CD4-positive, alpha-beta memory T cell (primary cell): ENCODE data around the gene CYP3A5. TPM values are rescaled to one million over a fixed set of nuclear protein-coding genes. Genes with fewer than 3 reads are reported as not detected.

Experiments used
- CTCF ChIA-PET: fragments of 350-600 bp; sonication (Branson Sonifier 250); formaldehyde crosslinking; loops from one replicate; lab custom pipeline; 2021; ENCODE audit warnings: inconsistent platforms; ENCODE audit not compliant: partially characterized antibody; lab: Charles Lee
- POLR2A ChIA-PET: fragments of 350-600 bp; sonication (Branson Sonifier 250); formaldehyde crosslinking; loops from one replicate; lab custom pipeline; 2021; ENCODE audit not compliant: partially characterized antibody; lab: Charles Lee
- DNase-seq, 5 donors: peaks; one replicate each; pipeline versions ENCODE4 v3.0.0 to v3.0.0-alpha.2; 2020 to 2022; ENCODE audit warnings: mixed read lengths in 1 of 5
- H3K27ac ChIP-seq: one replicate; pipeline ENCODE4 v1.7.0; 2013; ENCODE audit warnings: low read depth, low read length
- H3K27me3 ChIP-seq: 2 replicates; pipeline ENCODE4 v1.7.0; 2013; ENCODE audit warnings: mild to moderate bottlenecking, low read length, moderate library complexity; ENCODE audit not compliant: insufficient read depth
- H3K36me3 ChIP-seq: 2 replicates; pipeline ENCODE4 v1.7.0; 2013; ENCODE audit warnings: mild to moderate bottlenecking, low read length, moderate library complexity; ENCODE audit not compliant: insufficient read depth
- H3K4me1 ChIP-seq: 2 replicates; pipeline ENCODE4 v1.7.0; 2013; ENCODE audit warnings: mild to moderate bottlenecking, low read length, moderate library complexity; ENCODE audit not compliant: insufficient read depth
- H3K4me3 ChIP-seq, 2 donors: one replicate each; pipeline ENCODE4 v1.7.0; 2013; ENCODE audit warnings: low read length in 2 of 2, mild to moderate bottlenecking in 1 of 2
- H3K9me3 ChIP-seq, 2 donors: one replicate each; pipeline ENCODE4 v1.7.0; 2013; ENCODE audit warnings: low read length in 2 of 2, control low read depth in 1 of 2; ENCODE audit not compliant: control insufficient read depth in 1 of 2
- H3K27ac Mint-ChIP-seq, 7 donors: one replicate each; pipeline ENCODE4 v1.8.0; 2020 to 2021; ENCODE audit warnings: mixed read lengths in 7 of 7, mild to moderate bottlenecking in 6 of 7, inconsistent platforms in 3 of 7, moderate library complexity in 3 of 7
- H3K27me3 Mint-ChIP-seq, 2 donors: one replicate each; pipeline ENCODE4 v1.8.0; 2020 to 2021; ENCODE audit warnings: mixed read lengths in 2 of 2
- H3K36me3 Mint-ChIP-seq, 2 donors: one replicate each; pipeline ENCODE4 v1.8.0; 2020 to 2021; ENCODE audit warnings: mixed read lengths in 2 of 2, inconsistent platforms in 1 of 2, mild to moderate bottlenecking in 1 of 2
- H3K4me1 Mint-ChIP-seq, 4 donors: one replicate each; pipeline ENCODE4 v1.8.0; 2020 to 2021; ENCODE audit warnings: mixed read lengths in 4 of 4, mild to moderate bottlenecking in 1 of 4
- H3K4me3 Mint-ChIP-seq, 8 donors: one replicate each; pipeline ENCODE4 v1.8.0; 2020 to 2021; ENCODE audit warnings: mixed read lengths in 8 of 8, mild to moderate bottlenecking in 7 of 8, moderate library complexity in 6 of 8, inconsistent platforms in 3 of 8
- H3K9me3 Mint-ChIP-seq, 8 donors: one replicate each; pipeline ENCODE4 v1.8.0; 2020 to 2021; ENCODE audit warnings: mixed read lengths in 8 of 8, mild to moderate bottlenecking in 5 of 8, inconsistent platforms in 3 of 8, moderate library complexity in 1 of 8
- intact Hi-C: fragments of 100-400 bp; cut with micrococcal nuclease; formaldehyde crosslinking; loops from one replicate; pipeline ENCODE4 v1.15.1; 2023
- polyA plus RNA-seq, 2 donors: library from polyadenylated mRNA; unstranded; fragments of 300-500 nt; fragmentation: Illumina TruSeq; gene quantifications; one replicate each; pipeline ENCODE4 v1.2.3, GENCODE V29; 2021
- total RNA-seq, 2 experiments: library from RNA; stranded (reverse); gene quantifications; one replicate each; pipeline ENCODE4 v1.2.3, GENCODE V29; 2021

CYP3A5 gene
- total and polyA plus RNA-seq, 4 experiments from 2014 or later = 0.19 to 0.45 TPM; not detected in 2

DNA sequence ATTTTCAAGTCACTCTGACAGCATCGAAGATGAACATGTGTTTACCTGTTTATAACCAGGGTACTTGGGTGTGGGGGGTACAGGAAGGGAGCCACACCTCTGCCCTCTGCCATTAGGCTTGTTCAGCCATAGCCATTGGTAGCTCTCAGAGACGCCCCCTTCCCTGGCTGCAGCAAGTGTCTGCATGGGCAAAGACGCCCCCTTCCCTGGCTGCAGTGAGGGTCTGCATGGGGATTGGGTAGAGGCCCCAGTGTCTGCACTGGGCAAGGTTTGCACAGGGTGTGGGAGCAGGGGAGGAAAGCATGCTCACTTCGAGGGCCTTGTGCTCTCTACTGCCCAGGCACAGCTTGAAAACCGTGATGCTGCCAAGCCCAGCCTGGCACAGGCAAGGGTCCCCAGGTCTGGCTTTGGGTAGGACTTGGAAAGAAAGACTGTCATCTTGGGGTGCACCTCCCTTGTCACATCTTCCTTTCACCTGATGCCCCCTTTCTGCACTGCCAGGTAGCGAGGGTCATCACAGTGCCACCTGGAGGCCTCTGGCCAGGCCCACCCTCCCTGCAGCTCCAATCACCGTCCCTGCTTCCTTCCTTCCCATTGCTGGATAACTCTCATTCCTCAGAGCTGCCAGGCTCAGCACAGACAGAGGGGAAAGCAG is 78.0 kb downstream of the CYP3A5 start:
- H3K27me3 ChIP-seq = no peaks in the 10 kb centered on the region
- ChIA-PET CTCF (interaction anchor here (0.8 kb wide), 1 partner anchor 23 kb away, joined by 3 read pairs; no protein-coding TSS in a partner anchor), POLR2A (no interaction called here)
- H3K4me3 ChIP-seq = no peak overlapping the region
- DNase-seq = no peak
- intact Hi-C loops = no loop called here
- H3K9me3 ChIP-seq = no peaks in the 10 kb centered on the region
- H3K4me1 ChIP-seq = no peaks in the 10 kb centered on the region
- no peaks in the 10 kb centered on the region for H3K36me3 ChIP-seq
- peaks cover 0 to 2% of the 10 kb centered on the region in 2 donors for H3K27me3 Mint-ChIP-seq
- no peak overlapping the region for H3K27ac Mint-ChIP-seq
- H3K9me3 Mint-ChIP-seq = no peaks in the 10 kb centered on the region
- H3K4me1 Mint-ChIP-seq = no peaks in the 10 kb centered on the region
- H3K27ac ChIP-seq = no peak overlapping the region
- H3K36me3 Mint-ChIP-seq = no peaks in the 10 kb centered on the region
- H3K4me3 Mint-ChIP-seq = peak overlapping the region in 1 of 8 donors; percentile 41

DNA sequence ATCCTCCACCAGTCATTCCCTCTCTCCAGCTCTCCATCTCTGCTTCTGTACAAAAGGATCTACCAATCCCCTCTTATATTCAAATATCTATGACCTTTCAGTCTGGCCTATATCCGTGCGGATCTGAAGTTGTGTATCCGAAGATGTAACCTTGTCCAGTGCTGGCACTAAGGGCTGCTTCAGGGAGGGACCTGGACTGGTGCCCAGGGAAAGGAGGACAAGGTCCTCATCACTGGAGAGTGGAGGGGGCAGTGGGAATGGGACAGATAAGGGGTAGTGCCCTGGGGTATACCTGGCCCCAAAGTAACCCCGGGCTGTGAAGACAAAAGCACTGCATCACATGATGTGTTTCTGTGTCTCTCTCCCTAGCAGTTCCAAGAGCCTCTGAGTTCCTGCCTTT is 80.0 kb downstream of the CYP3A5 start:
- no peak for DNase-seq
- intact Hi-C loops = no loop called here
- Mint-ChIP-seq H3K9me3 (no peaks in the 10 kb centered on the region), H3K36me3 (no peaks in the 10 kb centered on the region), H3K27ac (peak overlapping the region in 1 of 7 donors; percentile 7), H3K4me3 (no peak overlapping the region), H3K27me3 (no peaks in the 10 kb centered on the region), H3K4me1 (no peaks in the 10 kb centered on the region)
- H3K36me3 ChIP-seq = no peaks in the 10 kb centered on the region
- H3K4me1 ChIP-seq = no peaks in the 10 kb centered on the region
- no peaks in the 10 kb centered on the region for H3K9me3 ChIP-seq
- H3K27me3 ChIP-seq = no peaks in the 10 kb centered on the region
- POLR2A ChIA-PET = interaction anchor here (1.4 kb wide), 1 partner anchor 42 kb away, joined by 3 read pairs; no protein-coding TSS in a partner anchor
- H3K4me3 ChIP-seq = no peak overlapping the region
- H3K27ac ChIP-seq = no peak overlapping the region
- CTCF ChIA-PET = no interaction called here

Other genes with a start within 250 kb of the CYP3A5 start
- gene PTCD1, start 241.2 kb downstream of the CYP3A5 start, total RNA-seq = 1 to 10 TPM; 7.4 to 7.7 TPM
- 1 to 10 TPM in 1 of 2 donors, under 1 TPM in 1; 1.00 to 4.0 TPM for gene PTCD1, start 241.2 kb downstream of the CYP3A5 start, polyA plus RNA-seq
- 10 to 100 TPM; 49.2 to 54.7 TPM for gene CPSF4, start 241.1 kb downstream of the CYP3A5 start, total RNA-seq
- 10 to 100 TPM; 21.9 to 26.8 TPM for gene CPSF4, start 241.1 kb downstream of the CYP3A5 start, polyA plus RNA-seq
- gene ATP5MF, start 213.8 kb downstream of the CYP3A5 start, total RNA-seq = 100 to 1,000 TPM; 155 to 160 TPM
- gene ATP5MF, start 213.8 kb downstream of the CYP3A5 start, polyA plus RNA-seq = 100 to 1,000 TPM; 371 to 438 TPM
- 10 to 100 TPM; 20.8 to 21.2 TPM for gene ZNF789, start 207.1 kb downstream of the CYP3A5 start, total RNA-seq
- gene ZNF789, start 207.1 kb downstream of the CYP3A5 start, polyA plus RNA-seq = 1 to 10 TPM; 7.6 to 8.2 TPM
- 10 to 100 TPM; 85.7 to 88.6 TPM for gene ZNF394, start 179.7 kb downstream of the CYP3A5 start, total RNA-seq
- gene ZNF394, start 179.7 kb downstream of the CYP3A5 start, polyA plus RNA-seq = 10 to 100 TPM; 64.5 to 85.6 TPM
- 1 to 10 TPM; 8.8 to 9.3 TPM for gene ZKSCAN5, start 175.3 kb downstream of the CYP3A5 start, total RNA-seq
- gene ZKSCAN5, start 175.3 kb downstream of the CYP3A5 start, polyA plus RNA-seq = 1 to 10 TPM; 2.5 to 7.0 TPM
- 10 to 100 TPM; 12.9 to 13.0 TPM for gene FAM200A, start 127.9 kb downstream of the CYP3A5 start, total RNA-seq
- 1 to 10 TPM; 1.6 to 5.9 TPM for gene FAM200A, start 127.9 kb downstream of the CYP3A5 start, polyA plus RNA-seq
- 100 to 1,000 TPM; 137 to 150 TPM for gene ZNF655, start 121.4 kb downstream of the CYP3A5 start, total RNA-seq
- gene ZNF655, start 121.4 kb downstream of the CYP3A5 start, polyA plus RNA-seq = 10 to 100 TPM; 66.8 to 74.0 TPM
- 1 to 10 TPM; 1.0 to 1.1 TPM for gene TMEM225B, start 81.7 kb downstream of the CYP3A5 start, total RNA-seq
- under 1 TPM; 0.61 to 0.98 TPM for gene TMEM225B, start 81.7 kb downstream of the CYP3A5 start, polyA plus RNA-seq
- gene ZSCAN25, start 63.0 kb downstream of the CYP3A5 start, total RNA-seq = 10 to 100 TPM; 40.4 to 43.1 TPM
- 10 to 100 TPM; 10.2 to 18.3 TPM for gene ZSCAN25, start 63.0 kb downstream of the CYP3A5 start, polyA plus RNA-seq
- not detected for gene CYP3A7, start 55.2 kb upstream of the CYP3A5 start, total RNA-seq
- under 1 TPM in 1 of 2 donors, not detected in 1; 0.07 TPM for gene CYP3A7, start 55.2 kb upstream of the CYP3A5 start, polyA plus RNA-seq
- gene CYP3A4, start 104.2 kb upstream of the CYP3A5 start, total RNA-seq = not detected
- not detected for gene CYP3A4, start 104.2 kb upstream of the CYP3A5 start, polyA plus RNA-seq
- not detected for gene CYP3A43, start 148.0 kb upstream of the CYP3A5 start, total RNA-seq
- not detected for gene CYP3A43, start 148.0 kb upstream of the CYP3A5 start, polyA plus RNA-seq
- not detected for gene OR2AE1, start 197.0 kb upstream of the CYP3A5 start, total RNA-seq
- gene OR2AE1, start 197.0 kb upstream of the CYP3A5 start, polyA plus RNA-seq = not detected
- 10 to 100 TPM; 69.0 to 69.7 TPM for gene TRIM4, start 239.5 kb upstream of the CYP3A5 start, total RNA-seq
- 10 to 100 TPM; 18.2 to 28.8 TPM for gene TRIM4, start 239.5 kb upstream of the CYP3A5 start, polyA plus RNA-seq
- gene GJC3, start 249.6 kb upstream of the CYP3A5 start, total RNA-seq = under 1 TPM; 0.39 to 0.61 TPM
- under 1 TPM; 0.23 to 0.94 TPM for gene GJC3, start 249.6 kb upstream of the CYP3A5 start, polyA plus RNA-seq